PC-9 (cell line): ENCODE data around the gene SCP2. TPM values are rescaled to one million over a fixed set of nuclear protein-coding genes. Genes with fewer than 3 reads are reported as not detected.

ENCODE experiments used
- BruUV-seq: library from RNA; stranded (reverse); fragments of 400-500 nt; replicated peaks from 2 replicates; lab custom pipeline; 2021; lab: Mats Ljungman, UMichigan
- CTCF ChIA-PET: fragments of 300-600 bp; sonication (Branson Sonifier 250); formaldehyde crosslinking; loops from one replicate; lab custom pipeline; 2022; ENCODE audit warnings: antibody characterized with exemption; lab: Charles Lee
- POLR2A ChIA-PET: fragments of 300-600 bp; sonication (Branson Sonifier 250); formaldehyde crosslinking; loops from one replicate; lab custom pipeline; 2022; ENCODE audit warnings: antibody characterized with exemption; ENCODE audit not compliant: unreplicated experiment; lab: Charles Lee
- DNase-seq, 2 experiments: peaks; one replicate each; pipeline versions ENCODE4 v3.0.0 to v3.0.0-alpha.2; 2015 to 2022; ENCODE audit warnings: mixed read lengths in 1 of 2
- H2AFZ ChIP-seq: fragments of 200-600 bp; sonication (generic); 2 replicates; pipeline ENCODE4 v1.8.1; 2017; ENCODE audit warnings: antibody characterized with exemption
- H3F3A ChIP-seq: fragments of 200-600 bp; sonication (generic); 2 replicates; pipeline ENCODE4 v1.8.1; 2017; ENCODE audit warnings: antibody characterized with exemption, mild to moderate bottlenecking, low read depth; ENCODE audit not compliant: insufficient read depth
- H3K27ac ChIP-seq: fragments of 200-600 bp; sonication (generic); 2 replicates; pipeline ENCODE4 v1.6.1; 2016; ENCODE audit warnings: mixed run types
- H3K27me3 ChIP-seq: fragments of 200-600 bp; sonication (generic); 2 replicates; pipeline ENCODE4 v1.6.1; 2016; ENCODE audit warnings: low read depth, mixed run types; ENCODE audit not compliant: insufficient read depth
- H3K36me3 ChIP-seq: fragments of 200-600 bp; sonication (generic); 2 replicates; pipeline ENCODE4 v1.6.1; 2016; ENCODE audit warnings: low read depth, mixed run types
- H3K4me1 ChIP-seq: fragments of 200-600 bp; sonication (generic); replicated peaks from 2 replicates; pipeline ENCODE4 v1.6.1; 2016; ENCODE audit warnings: mixed run types; ENCODE audit not compliant: insufficient read depth
- H3K4me2 ChIP-seq: fragments of 200-600 bp; sonication (generic); 2 replicates; pipeline ENCODE4 v1.6.1; 2017; ENCODE audit warnings: mixed run types
- H3K4me3 ChIP-seq: fragments of 200-600 bp; sonication (generic); 2 replicates; pipeline ENCODE4 v1.6.1; 2016; ENCODE audit warnings: mixed run types
- H3K79me2 ChIP-seq: fragments of 200-600 bp; sonication (generic); 2 replicates; pipeline ENCODE4 v1.6.1; 2017; ENCODE audit warnings: low read depth, mixed run types
- H3K9me2 ChIP-seq: fragments of 200-600 bp; sonication (generic); 2 replicates; pipeline ENCODE4 v1.8.1; 2017; ENCODE audit warnings: mild to moderate bottlenecking; ENCODE audit not compliant: insufficient read depth
- H3K9me3 ChIP-seq: fragments of 200-600 bp; sonication (generic); 2 replicates; pipeline ENCODE4 v1.8.1; 2016; ENCODE audit warnings: low read depth; ENCODE audit not compliant: insufficient read depth
- H4K20me1 ChIP-seq: fragments of 200-600 bp; sonication (generic); 2 replicates; pipeline ENCODE4 v1.8.1; 2017; ENCODE audit not compliant: insufficient read depth
- EZH2 ChIP-seq: fragments of 200-600 bp; sonication (generic); IDR thresholded peaks from 2 replicates; pipeline ENCODE4 v1.8.0; 2017; ENCODE audit warnings: antibody characterized with exemption, low read depth
- intact Hi-C: fragments of 100-400 bp; cut with micrococcal nuclease; formaldehyde crosslinking; loops from one replicate; pipeline ENCODE4 v1.10.0; 2022; ENCODE audit not compliant: unreplicated experiment
- total RNA-seq: library from RNA; stranded (reverse); gene quantifications from 2 replicates; pipeline ENCODE4 v1.2.3, GENCODE V29; 2021
- TF ChIP-seq, protein P1 (sequence below): fragments of 200-600 bp; sonication (generic); conservative IDR thresholded peaks from 2 replicates; pipeline ENCODE4 v1.6.1; 2017; ENCODE audit warnings: mixed run types, antibody characterized with exemption, mild to moderate bottlenecking, moderate library complexity

SCP2 gene
- total RNA-seq, 1 experiment from 2014 or later = 87.8 TPM

- no peaks in the 10 kb centered on the region for H3F3A ChIP-seq
- TF ChIP-seq EZH2 = no peak
- TF ChIP-seq, protein P1, sequence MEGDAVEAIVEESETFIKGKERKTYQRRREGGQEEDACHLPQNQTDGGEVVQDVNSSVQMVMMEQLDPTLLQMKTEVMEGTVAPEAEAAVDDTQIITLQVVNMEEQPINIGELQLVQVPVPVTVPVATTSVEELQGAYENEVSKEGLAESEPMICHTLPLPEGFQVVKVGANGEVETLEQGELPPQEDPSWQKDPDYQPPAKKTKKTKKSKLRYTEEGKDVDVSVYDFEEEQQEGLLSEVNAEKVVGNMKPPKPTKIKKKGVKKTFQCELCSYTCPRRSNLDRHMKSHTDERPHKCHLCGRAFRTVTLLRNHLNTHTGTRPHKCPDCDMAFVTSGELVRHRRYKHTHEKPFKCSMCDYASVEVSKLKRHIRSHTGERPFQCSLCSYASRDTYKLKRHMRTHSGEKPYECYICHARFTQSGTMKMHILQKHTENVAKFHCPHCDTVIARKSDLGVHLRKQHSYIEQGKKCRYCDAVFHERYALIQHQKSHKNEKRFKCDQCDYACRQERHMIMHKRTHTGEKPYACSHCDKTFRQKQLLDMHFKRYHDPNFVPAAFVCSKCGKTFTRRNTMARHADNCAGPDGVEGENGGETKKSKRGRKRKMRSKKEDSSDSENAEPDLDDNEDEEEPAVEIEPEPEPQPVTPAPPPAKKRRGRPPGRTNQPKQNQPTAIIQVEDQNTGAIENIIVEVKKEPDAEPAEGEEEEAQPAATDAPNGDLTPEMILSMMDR = no peak
- ChIA-PET POLR2A (no interaction called here), CTCF (no interaction called here)
- H3K79me2 ChIP-seq = peaks cover 12% of the 10 kb centered on the region; the same call in 1 of the 2 replicates
- peaks cover 10% of the 10 kb centered on the region for H3K4me1 ChIP-seq
- H3K9me3 ChIP-seq = no peaks in the 10 kb centered on the region
- H3K27me3 ChIP-seq = no peaks in the 10 kb centered on the region
- H4K20me1 ChIP-seq = no peaks in the 10 kb centered on the region
- intact Hi-C loops = no loop called here
- no peaks in the 10 kb centered on the region for H3K9me2 ChIP-seq
- DNase-seq = no peak
- no TSS peak for BruUV-seq
- no peak overlapping the region for H2AFZ ChIP-seq
- no peak overlapping the region for H3K4me3 ChIP-seq
- H3K27ac ChIP-seq = no peak overlapping the region
- H3K36me3 ChIP-seq = 0 out of 2 replicates have a peak, but pooled peaks cover 4% of the 10 kb centered on the region
- H3K4me2 ChIP-seq = no peak overlapping the region
These were observed 96.5 kb downstream of the SCP2 start for GRCh38 chr1:53023546-53023945.

GRCh38 chr1:53024117-53024516 lies 97.0 kb downstream of the SCP2 start:
- BruUV-seq = no TSS peak
- Histone ChIP-seq H3K27ac (no peak overlapping the region), H3K9me3 (no peaks in the 10 kb centered on the region), H3K4me1 (peaks cover 10% of the 10 kb centered on the region), H4K20me1 (no peaks in the 10 kb centered on the region), H3K9me2 (no peaks in the 10 kb centered on the region), H3F3A (no peaks in the 10 kb centered on the region), H3K4me2 (no peak overlapping the region), H3K79me2 (0 out of 2 replicates have a peak, but pooled peaks cover 12% of the 10 kb centered on the region), H2AFZ (no peak overlapping the region), H3K36me3 (0 out of 2 replicates have a peak, but pooled peaks cover 4% of the 10 kb centered on the region), H3K27me3 (no peaks in the 10 kb centered on the region), H3K4me3 (no peak overlapping the region)
- POLR2A ChIA-PET = no interaction called here
- intact Hi-C loops = no loop called here
- no peak for DNase-seq
- CTCF ChIA-PET = no interaction called here
- TF ChIP-seq EZH2 = no peak
- TF ChIP-seq, protein P1 = no peak

- H3K36me3 ChIP-seq = 0 out of 2 replicates have a peak, but pooled peaks cover 4% of the 10 kb centered on the region
- BruUV-seq = no TSS peak
- H3K27me3 ChIP-seq = no peaks in the 10 kb centered on the region
- no peaks in the 10 kb centered on the region for H3F3A ChIP-seq
- H3K79me2 ChIP-seq = 0 out of 2 replicates have a peak, but pooled peaks cover 12% of the 10 kb centered on the region
- no peak overlapping the region for H3K4me3 ChIP-seq
- no peak overlapping the region for H3K27ac ChIP-seq
- CTCF ChIA-PET = no interaction called here
- H3K9me3 ChIP-seq = no peaks in the 10 kb centered on the region
- DNase-seq = peak; percentile 12 to 54
- POLR2A ChIA-PET = no interaction called here
- peak overlapping the region; percentile 26 for H3K4me2 ChIP-seq
- H4K20me1 ChIP-seq = no peaks in the 10 kb centered on the region
- no peak overlapping the region for H2AFZ ChIP-seq
- intact Hi-C loops = no loop called here
- TF ChIP-seq, protein P1 = no peak
- no peak for TF ChIP-seq EZH2
- H3K9me2 ChIP-seq = no peaks in the 10 kb centered on the region
- peaks cover 10% of the 10 kb centered on the region for H3K4me1 ChIP-seq
These were observed 98.1 kb downstream of the SCP2 start for GRCh38 chr1:53025034-53025768.
